GM19468 (cell line): ENCODE data around the gene CRMP1.
"Not testable (repeated sequence)": the region's sequence is repeated elsewhere in the genome, so short reads cannot be mapped to it uniquely, and the experiment has no call there.

Experiments used
- ATAC-seq: cut with Tn5 transposase; IDR thresholded peaks from one replicate; pipeline ENCODE4 v1.9.1; 2021; ENCODE audit warnings: mild to moderate bottlenecking, moderate library complexity, moderate number of reproducible peaks; ENCODE audit not compliant: unreplicated experiment; ENCODE audit errors: extremely low read depth

CRMP1 gene

GRCh38 chr4:5826437-5827107 lies 66.3 kb downstream of the CRMP1 start:
- no peak for ATAC-seq

GRCh38 chr4:5825321-5826041 lies 67.4 kb downstream of the CRMP1 start:
- no peak for ATAC-seq

- ATAC-seq = no peak
Observed at GRCh38 chr4:5824635-5825034, 68.3 kb downstream of the CRMP1 start.

GRCh38 chr4:5824227-5824626 lies 68.7 kb downstream of the CRMP1 start:
- no peak for ATAC-seq

- ATAC-seq = no peak
Observed at GRCh38 chr4:5823542-5824211, 69.2 kb downstream of the CRMP1 start.

GRCh38 chr4:5822619-5823018 lies 70.3 kb downstream of the CRMP1 start:
- no peak for ATAC-seq

GRCh38 chr4:5821665-5822358 lies 71.1 kb downstream of the CRMP1 start:
- ATAC-seq = no peak

GRCh38 chr4:5816851-5817375 lies 76.0 kb downstream of the CRMP1 start:
- no peak for ATAC-seq

- no peak for ATAC-seq
Observed at GRCh38 chr4:5816101-5816500, 76.8 kb downstream of the CRMP1 start.

GRCh38 chr4:5815641-5816040 lies 77.2 kb downstream of the CRMP1 start:
- no peak for ATAC-seq

GRCh38 chr4:5814421-5814820 lies 78.5 kb downstream of the CRMP1 start:
- ATAC-seq = no peak

GRCh38 chr4:5813882-5814255 lies 79.0 kb downstream of the CRMP1 start:
- no peak for ATAC-seq

GRCh38 chr4:5812506-5813229 lies 80.2 kb downstream of the CRMP1 start:
- ATAC-seq = no peak

- not testable (repeated sequence) for ATAC-seq
Observed at GRCh38 chr4:5812057-5812456, 80.8 kb downstream of the CRMP1 start.

GRCh38 chr4:5810770-5811430 lies 82.0 kb downstream of the CRMP1 start:
- no peak for ATAC-seq

GRCh38 chr4:5810151-5810550 lies 82.7 kb downstream of the CRMP1 start:
- ATAC-seq = no peak

- no peak for ATAC-seq
Observed at GRCh38 chr4:5809216-5809776, 83.6 kb downstream of the CRMP1 start.

GRCh38 chr4:5808081-5808741 lies 84.7 kb downstream of the CRMP1 start:
- ATAC-seq = no peak

- ATAC-seq = no peak
Observed at GRCh38 chr4:5805270-5805669, 87.6 kb downstream of the CRMP1 start.
